ENCODE data around the gene GPATCH11.

Gene GPATCH11

GRCh38 chr2:37142546-37142945 lies 58.2 kb downstream of the GPATCH11 start:
- TF ChIP-seq GATA3 (IDR thresholded peaks at IDR 0.05; ENCODE audit: low read depth, low read length) (no peak), GATA2 (IDR thresholded peaks at IDR 0.05; ENCODE audit: low read depth, low read length) (no peak)

GRCh38 chr2:37143974-37144373 lies 59.7 kb downstream of the GPATCH11 start:
- TF ChIP-seq GATA3 (IDR thresholded peaks at IDR 0.05; ENCODE audit: low read depth, low read length) (no peak), GATA2 (IDR thresholded peaks at IDR 0.05; ENCODE audit: low read depth, low read length) (no peak)

- TF ChIP-seq GATA3 (IDR thresholded peaks at IDR 0.05; ENCODE audit: low read depth, low read length): no peak
- TF ChIP-seq GATA2 (IDR thresholded peaks at IDR 0.05; ENCODE audit: low read depth, low read length): no peak
Measured at GRCh38 chr2:37146062-37146461, 61.7 kb downstream of the GPATCH11 start.

- TF ChIP-seq GATA2 (IDR thresholded peaks at IDR 0.05; ENCODE audit: low read depth, low read length) (no peak), GATA3 (IDR thresholded peaks at IDR 0.05; ENCODE audit: low read depth, low read length) (no peak)
Measured at GRCh38 chr2:37148325-37148724, 64.0 kb downstream of the GPATCH11 start.

Data from SH-SY5Y (cell line).